ENCODE results near the gene LSM14B.

The LSM14B gene

GRCh38 chr20:62141043-62141396 lies 18.7 kb downstream of the LSM14B start:
- peaks cover 18% of the 10 kb centered on the region for H3K4me1 ChIP-seq
- H3K9me3 ChIP-seq = no peaks in the 10 kb centered on the region
- H3K4me3 ChIP-seq (ENCODE audit: low read depth, low read length) = peak overlapping the region; percentile 91
- TF ChIP-seq CTCF (IDR thresholded peaks at IDR 0.05; ENCODE audit: low read depth, low read length) = no peak
- H3K36me3 ChIP-seq = peaks cover 69% of the 10 kb centered on the region
- H3K27me3 ChIP-seq = no peaks in the 10 kb centered on the region; the same call in 1 of the 2 replicates
- no peak for DNase-seq

- no peak for DNase-seq
- H3K4me3 ChIP-seq (ENCODE audit: low read depth, low read length) = peak overlapping the region; percentile 91
- H3K36me3 ChIP-seq = peaks cover 63% of the 10 kb centered on the region
- peaks cover 18% of the 10 kb centered on the region for H3K4me1 ChIP-seq
- H3K9me3 ChIP-seq = no peaks in the 10 kb centered on the region
- peak; percentile 69 for TF ChIP-seq CTCF (IDR thresholded peaks at IDR 0.05; ENCODE audit: low read depth, low read length)
- no peaks in the 10 kb centered on the region; the same call in 1 of the 2 replicates for H3K27me3 ChIP-seq
Measured at GRCh38 chr20:62141397-62142251, 19.3 kb downstream of the LSM14B start.

GRCh38 chr20:62142252-62143080 lies 20.2 kb downstream of the LSM14B start:
- no peaks in the 10 kb centered on the region; the same call in 1 of the 2 replicates for H3K27me3 ChIP-seq
- TF ChIP-seq CTCF (IDR thresholded peaks at IDR 0.05; ENCODE audit: low read depth, low read length) = no peak
- no peaks in the 10 kb centered on the region for H3K9me3 ChIP-seq
- peaks cover 18% of the 10 kb centered on the region for H3K4me1 ChIP-seq
- no peak for DNase-seq
- H3K4me3 ChIP-seq (ENCODE audit: low read depth, low read length) = peak overlapping the region; percentile 91
- peaks cover 63% of the 10 kb centered on the region for H3K36me3 ChIP-seq

GRCh38 chr20:62143081-62143956 lies 21.0 kb downstream of the LSM14B start, which contains the start of the genes PSMA7 and SS18L1:
Gene PSMA7 (minus strand): TSS chr20:62143394. CDS start chr20:62143303, 91 bp downstream.
Gene SS18L1 (plus strand): TSS chr20:62143769. CDS start chr20:62143821, 52 bp downstream.
- Histone ChIP-seq H3K4me1 (peaks cover 18% of the 10 kb centered on the region), H3K36me3 (peaks cover 55% of the 10 kb centered on the region), H3K4me3 (ENCODE audit: low read depth, low read length) (peak within 1 kb of the TSS; percentile 91), H3K9me3 (no peaks in the 10 kb centered on the region), H3K27me3 (no peaks in the 10 kb centered on the region; the same call in 1 of the 2 replicates)
- peak; percentile 90 for DNase-seq
- no peak for TF ChIP-seq CTCF (IDR thresholded peaks at IDR 0.05; ENCODE audit: low read depth, low read length)

GRCh38 chr20:62143957-62144825 lies 21.9 kb downstream of the LSM14B start:
- Histone ChIP-seq H3K36me3 (peaks cover 46% of the 10 kb centered on the region), H3K27me3 (no peaks in the 10 kb centered on the region; the same call in 1 of the 2 replicates), H3K9me3 (no peaks in the 10 kb centered on the region), H3K4me3 (ENCODE audit: low read depth, low read length) (peak overlapping the region; percentile 91), H3K4me1 (peaks cover 20% of the 10 kb centered on the region)
- peak; percentile 70 for DNase-seq
- TF ChIP-seq CTCF (IDR thresholded peaks at IDR 0.05; ENCODE audit: low read depth, low read length) = no peak

All from BE2C (cell line).